IMR-90 (cell line): Measurements from ENCODE around the gene VIT. TPM values are rescaled to one million over a fixed set of nuclear protein-coding genes. Genes with fewer than 3 reads are reported as not detected.

Experiments used
- ATAC-seq: fragments of 200-7000 bp; cut with Tn5 transposase; 2 replicates; pipeline ENCODE4 v1.9.1; 2020; ENCODE audit warnings: low read depth, mild to moderate bottlenecking, moderate library complexity
- BruUV-seq: library from RNA; stranded (reverse); fragments of 400-500 nt; replicated peaks from 2 replicates; lab custom pipeline; 2021; lab: Mats Ljungman, UMichigan
- CTCF ChIA-PET: fragments of 300-600 bp; formaldehyde crosslinking; extraction: SDS; loops from one replicate; lab custom pipeline; 2021; ENCODE audit warnings: antibody characterized with exemption; lab: Yijun Ruan, JAX
- POLR2A ChIA-PET: fragments of 300-600 bp; sonication (Branson Sonifier 250); formaldehyde crosslinking; loops from one replicate; lab custom pipeline; 2022; ENCODE audit warnings: antibody characterized with exemption; ENCODE audit not compliant: unreplicated experiment; lab: Charles Lee
- DNase-seq: peaks from one replicate; pipeline ENCODE4 v3.0.0; 2013
- H2AFZ ChIP-seq: replicated peaks from 2 replicates; pipeline ENCODE3; 2013; ENCODE audit warnings: low read length, mild to moderate bottlenecking; ENCODE audit not compliant: poor library complexity
- H2AK5ac ChIP-seq: 2 replicates; pipeline ENCODE4 v1.6.1; 2013; ENCODE audit warnings: low read depth, low read length, inconsistent platforms
- H2AK9ac ChIP-seq: replicated peaks from 2 replicates; pipeline ENCODE3; 2013; ENCODE audit warnings: mild to moderate bottlenecking, low read depth, low read length, moderate library complexity; ENCODE audit not compliant: poor library complexity
- H2BK120ac ChIP-seq: 2 replicates; pipeline ENCODE4 v1.6.1; 2013; ENCODE audit warnings: low read depth, low read length, inconsistent platforms
- H2BK15ac ChIP-seq: 3 replicates; pipeline ENCODE4 v1.6.1; 2013; ENCODE audit warnings: low read depth, low read length, inconsistent platforms
- H2BK20ac ChIP-seq: 2 replicates; pipeline ENCODE4 v1.6.1; 2013; ENCODE audit warnings: low read depth, mild to moderate bottlenecking, inconsistent platforms, low read length, moderate library complexity
- H2BK5ac ChIP-seq: 2 replicates; pipeline ENCODE4 v1.6.1; 2013; ENCODE audit warnings: mild to moderate bottlenecking, low read depth, low read length, inconsistent platforms; ENCODE audit not compliant: poor library complexity, severe bottlenecking
- H3K14ac ChIP-seq: replicated peaks from 2 replicates; pipeline ENCODE4 v1.6.1; 2013; ENCODE audit warnings: low read depth, low read length, inconsistent platforms
- H3K18ac ChIP-seq: 2 replicates; pipeline ENCODE4 v1.6.1; 2013; ENCODE audit warnings: low read depth, low read length, control low read depth
- H3K23ac ChIP-seq: 2 replicates; pipeline ENCODE4 v1.6.1; 2013; ENCODE audit warnings: low read depth, low read length, inconsistent platforms
- H3K27ac ChIP-seq: 2 replicates; pipeline ENCODE4 v1.5.1; 2013; ENCODE audit warnings: mild to moderate bottlenecking, control low read depth, low read length; ENCODE audit not compliant: insufficient read depth
- H3K27me3 ChIP-seq: 2 replicates; pipeline ENCODE4 v1.6.1; 2013; ENCODE audit warnings: low read length; ENCODE audit not compliant: control insufficient read depth, insufficient read depth
- H3K36me3 ChIP-seq: 2 replicates; pipeline ENCODE4 v1.6.1; 2013; ENCODE audit warnings: low read length, mixed read lengths; ENCODE audit not compliant: control insufficient read depth, insufficient read depth
- H3K4ac ChIP-seq: 2 replicates; pipeline ENCODE4 v1.6.1; 2013; ENCODE audit warnings: low read depth, low read length, inconsistent platforms
- H3K4me1 ChIP-seq: 2 replicates; pipeline ENCODE4 v1.6.1; 2013; ENCODE audit warnings: low read length, mixed read lengths; ENCODE audit not compliant: control insufficient read depth, insufficient read depth
- H3K4me2 ChIP-seq: 2 replicates; pipeline ENCODE4 v1.6.1; 2013; ENCODE audit warnings: low read depth, mild to moderate bottlenecking, control low read depth, low read length, moderate library complexity
- H3K4me3 ChIP-seq: 2 replicates; pipeline ENCODE4 v1.5.1; 2013; ENCODE audit warnings: low read depth, mild to moderate bottlenecking, control low read depth, low read length, moderate library complexity; ENCODE audit not compliant: insufficient read depth
- H3K56ac ChIP-seq: 2 replicates; pipeline ENCODE4 v1.6.1; 2013; ENCODE audit warnings: low read length, inconsistent platforms; ENCODE audit not compliant: insufficient read depth; ENCODE audit errors: extremely low read depth
- H3K79me1 ChIP-seq, 2 experiments: 2 replicates each; pipeline ENCODE4 v1.6.1; 2013; ENCODE audit warnings: low read length in 2 of 2, inconsistent platforms in 1 of 2, low read depth in 1 of 2
- H3K9ac ChIP-seq: 2 replicates; pipeline ENCODE4 v1.6.1; 2013; ENCODE audit warnings: low read depth, low read length, control low read depth
- H3K9me1 ChIP-seq: 2 replicates; pipeline ENCODE4 v1.6.1; 2013; ENCODE audit warnings: low read length, inconsistent platforms; ENCODE audit not compliant: insufficient read depth
- H3K9me3 ChIP-seq: 2 replicates; pipeline ENCODE4 v1.6.1; 2013; ENCODE audit warnings: low read length; ENCODE audit not compliant: control insufficient read depth, insufficient read depth
- H4K20me1 ChIP-seq: 2 replicates; pipeline ENCODE4 v1.6.1; 2013; ENCODE audit warnings: low read length, inconsistent platforms; ENCODE audit not compliant: insufficient read depth
- H4K5ac ChIP-seq: 2 replicates; pipeline ENCODE4 v1.6.1; 2013; ENCODE audit warnings: mild to moderate bottlenecking, low read depth, low read length, control low read depth
- H4K8ac ChIP-seq, 2 experiments: 2 replicates each; pipeline ENCODE4 v1.6.1; 2013; ENCODE audit warnings: low read depth in 2 of 2, low read length in 2 of 2, control low read depth in 1 of 2, inconsistent platforms in 1 of 2
- H4K91ac ChIP-seq: 2 replicates; pipeline ENCODE4 v1.6.1; 2013; ENCODE audit warnings: low read depth, low read length, inconsistent platforms; ENCODE audit not compliant: insufficient read depth
- FOS ChIP-seq: fragments of 150-350 bp; IDR thresholded peaks from 2 replicates; pipeline ENCODE4 v1.6.1; 2016; ENCODE audit warnings: low read depth, low read length
- WGBS, 2 experiments: methylation state at CpG; one replicate each; pipeline versions ENCODE4 v1.1.5 to v1.1.7; 2013; ENCODE audit warnings: missing lambda C conversion rate in 2 of 2; ENCODE audit not compliant: insufficient read length in 1 of 2; ENCODE audit errors: extremely low coverage in 2 of 2; 5-methylcytosine and 5-hydroxymethylcytosine counted together
- dilution Hi-C: fragments of 300-500 bp; cut with HindIII; formaldehyde crosslinking; loops from one replicate; pipeline ENCODE4 v1.14.3; 2018; ENCODE audit warnings: low sequenced_read_pairs; ENCODE audit not compliant: unreplicated experiment
- in situ Hi-C: fragments of 300-500 bp; cut with MboI; formaldehyde crosslinking; loops from 3 replicates; pipeline ENCODE4 v1.14.3; 2019; ENCODE audit warnings: low sequenced_read_pairs, inconsistent platforms, mixed read lengths
- intact Hi-C: fragments of 100-400 bp; cut with micrococcal nuclease; formaldehyde crosslinking; loops from 2 replicates; pipeline ENCODE4 v1.10.0; 2022
- polyA plus RNA-seq, 3 experiments: library from polyadenylated mRNA; depleted of rRNA; stranded (reverse); fragments of >200 nt; gene quantifications; 2 replicates each; pipeline ENCODE4 v1.2.3, GENCODE V29; 2012; ENCODE audit warnings: low replicate concordance in 1 of 3
- total RNA-seq: library from RNA; depleted of rRNA; stranded (reverse); fragments of >200 nt; gene quantifications from 2 replicates; pipeline ENCODE4 v1.2.3, GENCODE V29; 2012

VIT gene
- total and polyA plus RNA-seq, 2 of the 4 experiments (the other 2 are of a cell fraction), result under 0.01 TPM; not detected in 1

DNA sequence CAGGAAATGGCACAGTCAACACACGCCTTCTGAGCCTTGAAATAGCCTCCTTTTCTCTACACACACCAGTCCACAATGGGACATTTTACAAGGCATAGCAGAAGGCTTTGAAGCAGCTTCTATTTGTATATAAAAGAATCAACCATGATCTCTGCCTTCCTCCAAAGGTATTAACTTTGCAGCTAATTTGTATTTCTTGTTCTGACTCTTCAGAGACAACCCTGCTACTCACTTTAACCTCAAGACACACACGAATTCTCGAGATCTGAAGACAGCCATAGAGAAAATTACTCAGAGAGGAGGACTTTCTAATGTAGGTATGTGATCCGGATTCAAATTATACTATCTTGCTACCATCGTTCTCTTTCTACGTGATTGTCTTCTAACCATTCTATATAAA lies 104.6 kb downstream of the VIT start:
- Histone ChIP-seq H3K9me1 (0 out of 2 replicates have a peak, but pooled peaks cover 2% of the 10 kb centered on the region), H4K8ac (no peak overlapping the region), H2AK9ac (no peak overlapping the region), H2BK5ac (no peak overlapping the region), H4K5ac (no peak overlapping the region), H3K23ac (no peak overlapping the region), H2BK120ac (no peak overlapping the region), H3K56ac (no peak overlapping the region), H3K18ac (no peak overlapping the region), H4K91ac (no peak overlapping the region), H2AFZ (no peak overlapping the region), H3K36me3 (no peaks in the 10 kb centered on the region), H2BK20ac (no peak overlapping the region), H3K4me3 (no peak overlapping the region), H3K4ac (no peak overlapping the region), H2AK5ac (no peak overlapping the region), H3K14ac (no peak overlapping the region), H2BK15ac (no peak overlapping the region), H3K27ac (no peak overlapping the region), H3K9me3 (no peaks in the 10 kb centered on the region), H3K27me3 (peaks cover 30% of the 10 kb centered on the region), H4K20me1 (no peaks in the 10 kb centered on the region), H3K79me1 (no peaks in the 10 kb centered on the region), H3K4me1 (no peaks in the 10 kb centered on the region), H3K4me2 (no peak overlapping the region), H3K9ac (no peak overlapping the region)
- CTCF ChIA-PET, result no interaction called here
- WGBS, 2 experiments, result no CpG with 5 or more reads among the region's 6 CpGs
- in situ Hi-C loops, result no loop called here
- intact Hi-C loops, result no loop called here
- POLR2A ChIA-PET, result interaction anchor here (0.7 kb wide), 1 partner anchor 172 kb away, joined by 10 read pairs; no protein-coding TSS in a partner anchor
- TF ChIP-seq FOS, result no peak
- BruUV-seq, result no TSS peak
- no peak for DNase-seq
- ATAC-seq, result no peak
- dilution Hi-C loops, result no loop called here
